Glutamatergic neuron (in vitro differentiated cells): ENCODE data around the gene ABR. TPM values are rescaled to one million over a fixed set of nuclear protein-coding genes. Genes with fewer than 3 reads are reported as not detected.
"Not testable (repeated sequence)": the region's sequence is repeated elsewhere in the genome, so short reads cannot be mapped to it uniquely, and the experiment has no call there.

ENCODE experiments used
- DNase-seq: peaks from one replicate; pipeline ENCODE4 v3.0.0; 2022
- H3K27ac Mint-ChIP-seq: one replicate; pipeline ENCODE4 v1.8.0; 2020; ENCODE audit warnings: mild to moderate bottlenecking, mixed read lengths, inconsistent platforms; ENCODE audit not compliant: unreplicated experiment
- H3K27me3 Mint-ChIP-seq: one replicate; pipeline ENCODE4 v1.8.0; 2020; ENCODE audit warnings: mild to moderate bottlenecking, moderate library complexity, mixed read lengths, inconsistent platforms; ENCODE audit not compliant: unreplicated experiment
- H3K36me3 Mint-ChIP-seq: one replicate; pipeline ENCODE4 v1.8.0; 2020; ENCODE audit warnings: mild to moderate bottlenecking, mixed read lengths, inconsistent platforms; ENCODE audit not compliant: unreplicated experiment
- H3K4me1 Mint-ChIP-seq: one replicate; pipeline ENCODE4 v1.8.0; 2020; ENCODE audit warnings: mild to moderate bottlenecking, low read depth, mixed read lengths, inconsistent platforms; ENCODE audit not compliant: unreplicated experiment
- H3K4me3 Mint-ChIP-seq: one replicate; pipeline ENCODE4 v1.8.0; 2020; ENCODE audit warnings: mild to moderate bottlenecking, mixed read lengths, inconsistent platforms; ENCODE audit not compliant: unreplicated experiment
- H3K9me3 Mint-ChIP-seq: one replicate; pipeline ENCODE4 v1.8.0; 2020; ENCODE audit warnings: mild to moderate bottlenecking, moderate library complexity, mixed read lengths, inconsistent platforms; ENCODE audit not compliant: unreplicated experiment
- total RNA-seq: library from RNA; stranded (reverse); fragmentation: NEBNext Ultra II Directional; extraction: Animal tissue kit (Norgen Biotek cat#: 25700); gene quantifications from one replicate; pipeline ENCODE4 v1.2.1, GENCODE V29; 2021; ENCODE audit not compliant: unreplicated experiment
- TF ChIP-seq, protein P1 (sequence below): fragments of 200-600 bp; sonication (generic); IDR thresholded peaks from one replicate; pipeline ENCODE4 v1.5.0; 2021; ENCODE audit not compliant: partially characterized antibody, unreplicated experiment

The ABR gene
- total RNA-seq, 1 donor from 2014 or later = 219 TPM

DNA sequence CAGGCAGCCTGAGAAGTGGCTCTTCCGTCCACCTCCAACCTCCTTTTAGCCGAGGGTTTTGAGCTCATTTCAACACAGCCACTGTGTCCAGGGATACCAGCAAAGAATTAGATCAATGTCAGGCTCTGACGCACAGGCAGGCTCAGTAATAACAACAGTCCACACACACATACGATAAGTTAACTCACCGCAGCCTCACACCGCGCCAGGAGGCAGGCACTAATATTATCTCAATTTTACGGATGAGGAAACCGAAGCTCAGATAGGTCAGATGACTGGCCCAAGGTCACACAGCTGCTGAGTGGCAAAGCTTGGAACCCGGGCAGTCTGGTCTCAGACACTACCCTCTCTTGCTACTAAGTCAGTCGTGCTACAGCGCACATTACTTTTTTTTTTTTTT is 22.9 kb downstream of the ABR start:
- no peak overlapping the region for H3K27ac Mint-ChIP-seq
- H3K4me3 Mint-ChIP-seq = no peak overlapping the region
- H3K9me3 Mint-ChIP-seq = peaks cover 3% of the 10 kb centered on the region
- no peak for DNase-seq
- peaks cover 1% of the 10 kb centered on the region for H3K27me3 Mint-ChIP-seq
- TF ChIP-seq, protein P1, sequence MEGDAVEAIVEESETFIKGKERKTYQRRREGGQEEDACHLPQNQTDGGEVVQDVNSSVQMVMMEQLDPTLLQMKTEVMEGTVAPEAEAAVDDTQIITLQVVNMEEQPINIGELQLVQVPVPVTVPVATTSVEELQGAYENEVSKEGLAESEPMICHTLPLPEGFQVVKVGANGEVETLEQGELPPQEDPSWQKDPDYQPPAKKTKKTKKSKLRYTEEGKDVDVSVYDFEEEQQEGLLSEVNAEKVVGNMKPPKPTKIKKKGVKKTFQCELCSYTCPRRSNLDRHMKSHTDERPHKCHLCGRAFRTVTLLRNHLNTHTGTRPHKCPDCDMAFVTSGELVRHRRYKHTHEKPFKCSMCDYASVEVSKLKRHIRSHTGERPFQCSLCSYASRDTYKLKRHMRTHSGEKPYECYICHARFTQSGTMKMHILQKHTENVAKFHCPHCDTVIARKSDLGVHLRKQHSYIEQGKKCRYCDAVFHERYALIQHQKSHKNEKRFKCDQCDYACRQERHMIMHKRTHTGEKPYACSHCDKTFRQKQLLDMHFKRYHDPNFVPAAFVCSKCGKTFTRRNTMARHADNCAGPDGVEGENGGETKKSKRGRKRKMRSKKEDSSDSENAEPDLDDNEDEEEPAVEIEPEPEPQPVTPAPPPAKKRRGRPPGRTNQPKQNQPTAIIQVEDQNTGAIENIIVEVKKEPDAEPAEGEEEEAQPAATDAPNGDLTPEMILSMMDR = no peak
- peaks cover 15% of the 10 kb centered on the region for H3K4me1 Mint-ChIP-seq
- no peaks in the 10 kb centered on the region for H3K36me3 Mint-ChIP-seq

DNA sequence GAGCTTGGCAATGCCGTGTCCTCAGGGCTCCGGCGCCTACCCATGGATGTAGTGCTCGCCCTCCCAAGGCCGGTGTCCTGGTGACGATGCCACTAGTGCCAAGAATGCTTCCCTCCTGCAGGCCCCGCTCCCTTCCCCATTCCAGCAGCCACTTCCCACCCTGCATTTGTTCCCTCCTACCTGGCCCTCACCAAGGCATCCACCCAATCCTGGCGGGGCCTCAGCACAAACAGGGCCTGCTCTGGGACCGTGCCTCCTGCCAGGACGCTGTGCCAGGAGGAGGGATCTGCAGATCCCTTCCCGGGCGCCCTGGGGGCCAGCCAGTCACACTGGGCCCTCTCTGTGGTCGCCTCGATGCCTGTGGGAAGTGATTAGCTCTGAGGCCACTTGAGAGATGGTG is 25.1 kb downstream of the ABR start:
- TF ChIP-seq, protein P1 = no peak
- H3K9me3 Mint-ChIP-seq = peaks cover 3% of the 10 kb centered on the region
- peaks cover 13% of the 10 kb centered on the region for H3K4me1 Mint-ChIP-seq
- H3K4me3 Mint-ChIP-seq = no peak overlapping the region
- H3K27ac Mint-ChIP-seq = no peak overlapping the region
- no peak for DNase-seq
- no peaks in the 10 kb centered on the region for H3K36me3 Mint-ChIP-seq
- H3K27me3 Mint-ChIP-seq = peaks cover 1% of the 10 kb centered on the region

GRCh38 chr17:1153795-1154546 is 25.8 kb downstream of the ABR start:
- no peak overlapping the region for H3K4me3 Mint-ChIP-seq
- peak; percentile 81 for DNase-seq
- no peaks in the 10 kb centered on the region for H3K36me3 Mint-ChIP-seq
- H3K27ac Mint-ChIP-seq = no peak overlapping the region
- TF ChIP-seq, protein P1 = no peak
- peaks cover 1% of the 10 kb centered on the region for H3K27me3 Mint-ChIP-seq
- peaks cover 3% of the 10 kb centered on the region for H3K9me3 Mint-ChIP-seq
- peaks cover 13% of the 10 kb centered on the region for H3K4me1 Mint-ChIP-seq

DNA sequence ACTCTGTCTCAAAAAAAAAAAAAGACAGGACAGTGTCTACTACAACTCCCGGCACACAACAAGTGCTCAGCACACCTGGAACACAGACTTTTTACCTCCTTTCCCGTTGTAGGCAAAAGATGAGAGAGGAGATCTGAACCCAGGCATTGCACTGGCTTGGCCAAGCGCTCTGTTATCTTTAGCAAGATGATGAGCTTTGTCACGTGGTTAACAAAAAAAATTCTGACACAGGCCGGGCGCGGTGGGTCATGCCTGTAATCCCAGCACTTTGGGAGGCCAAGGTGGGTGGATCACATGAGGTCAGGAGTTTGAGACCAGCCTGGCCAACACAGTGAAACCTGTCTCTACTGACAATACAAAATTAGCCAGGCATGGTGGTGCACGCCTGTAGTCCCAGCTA is 27.2 kb downstream of the ABR start:
- not testable (repeated sequence) for H3K27ac Mint-ChIP-seq, H3K9me3 Mint-ChIP-seq, H3K36me3 Mint-ChIP-seq, H3K27me3 Mint-ChIP-seq, H3K4me3 Mint-ChIP-seq, DNase-seq
- peaks cover 14% of the 10 kb centered on the region for H3K4me1 Mint-ChIP-seq

- Mint-ChIP-seq H3K9me3 (peaks cover 7% of the 10 kb centered on the region), H3K27ac (no peak overlapping the region), H3K4me3 (no peak overlapping the region), H3K4me1 (peaks cover 14% of the 10 kb centered on the region), H3K36me3 (no peaks in the 10 kb centered on the region), H3K27me3 (peaks cover 7% of the 10 kb centered on the region)
- TF ChIP-seq, protein P1 = no peak
- DNase-seq = no peak
Measured at GRCh38 chr17:1150863-1151600, 28.7 kb downstream of the ABR start.
